Endothelial cell of umbilical vein (primary cell): ENCODE data around the gene METTL21C. TPM values are rescaled to one million over a fixed set of nuclear protein-coding genes. Genes with fewer than 3 reads are reported as not detected.

ENCODE experiments used
- BruUV-seq: library from RNA; stranded (reverse); fragments of 400-500 nt; replicated peaks from 2 replicates; lab custom pipeline; 2021; lab: Mats Ljungman, UMichigan
- CTCF ChIA-PET: fragments of 300-600, 350-600 bp; sonication (Branson Sonifier 250); formaldehyde crosslinking; loops from one replicate; lab custom pipeline; 2021; ENCODE audit warnings: antibody characterized with exemption, inconsistent platforms; lab: Charles Lee
- POLR2A ChIA-PET: fragments of 300-600, 350-600 bp; sonication (Branson Sonifier 250); formaldehyde crosslinking; loops from one replicate; lab custom pipeline; 2021; ENCODE audit warnings: antibody characterized with exemption, inconsistent platforms; lab: Charles Lee
- DNase-seq: peaks from one replicate; pipeline ENCODE4 v3.0.0-alpha.2; 2011; ENCODE audit warnings: low read depth, low spot score
- FAIRE-seq: peaks from 2 replicates; lab custom pipeline; 2011; peaks lifted over from hg19 to GRCh38; lab: Jason Lieb, UNC
- H2AFZ ChIP-seq: 2 replicates; pipeline ENCODE4 v1.6.0; 2012; ENCODE audit warnings: low read depth, low read length, control low read depth, inconsistent platforms
- H3K27ac ChIP-seq: 2 replicates; pipeline ENCODE4 v1.5.1; 2011; ENCODE audit warnings: low read depth, mild to moderate bottlenecking, control low read depth, low read length, moderate library complexity; ENCODE audit not compliant: insufficient read depth
- H3K27me3 ChIP-seq, 2 experiments: 2 replicates each; pipeline versions ENCODE4 v1.6.0 to v1.6.1; 2011; ENCODE audit warnings: low read length in 2 of 2, mixed read lengths in 1 of 2; ENCODE audit not compliant: control insufficient read depth in 2 of 2, insufficient read depth in 2 of 2
- H3K36me3 ChIP-seq, 2 experiments: 2 replicates in 1 of 2; 3 replicates in 1 of 2; pipeline ENCODE4 v1.5.1; 2011; ENCODE audit warnings: low read length in 2 of 2, mild to moderate bottlenecking in 1 of 2, moderate library complexity in 1 of 2; ENCODE audit not compliant: control insufficient read depth in 2 of 2, insufficient read depth in 2 of 2; ENCODE audit errors: extremely low read depth in 1 of 2
- H3K4me1 ChIP-seq: 3 replicates; pipeline ENCODE4 v1.5.1; 2011; ENCODE audit warnings: mild to moderate bottlenecking, low read length; ENCODE audit not compliant: control insufficient read depth, insufficient read depth; ENCODE audit errors: extremely low read depth
- H3K4me2 ChIP-seq: 2 replicates; pipeline ENCODE4 v1.6.1; 2011; ENCODE audit warnings: low read length, control low read depth, mixed read lengths; ENCODE audit not compliant: insufficient read depth
- H3K4me3 ChIP-seq, 3 experiments: fragments of 200-600 bp in 1 of 3; sonication (generic), shearing (Covaris generic) in 1 of 3; replicated peaks in 1 of 3; 2 replicates each; pipeline ENCODE4 v1.5.1; 2011 to 2016; ENCODE audit warnings: control low read depth in 3 of 3, low read length in 3 of 3, mild to moderate bottlenecking in 2 of 3, inconsistent platforms in 1 of 3, low read depth in 1 of 3, moderate library complexity in 1 of 3; ENCODE audit not compliant: insufficient read depth in 1 of 3
- H3K79me2 ChIP-seq: 2 replicates; pipeline ENCODE4 v1.6.0; 2012; ENCODE audit warnings: low read length, inconsistent platforms; ENCODE audit not compliant: control insufficient read depth, insufficient read depth
- H3K9ac ChIP-seq: replicated peaks from 2 replicates; pipeline ENCODE3; 2011; ENCODE audit warnings: low read length, control low read depth; ENCODE audit not compliant: insufficient read depth; ENCODE audit errors: extremely low read depth
- H3K9me1 ChIP-seq: replicated peaks from 3 replicates; pipeline ENCODE4 v1.6.0; 2011; ENCODE audit warnings: mild to moderate bottlenecking, low read length; ENCODE audit not compliant: control insufficient read depth, insufficient read depth; ENCODE audit errors: extremely low read depth
- H3K9me3 ChIP-seq: replicated peaks from 2 replicates; pipeline ENCODE4 v1.5.1; 2012; ENCODE audit warnings: low read length, inconsistent platforms; ENCODE audit not compliant: control insufficient read depth, insufficient read depth
- H4K20me1 ChIP-seq: replicated peaks from 2 replicates; pipeline ENCODE3; 2011; ENCODE audit warnings: mild to moderate bottlenecking, low read length; ENCODE audit not compliant: control insufficient read depth, insufficient read depth; ENCODE audit errors: extremely low read depth
- CTCF ChIP-seq, 2 donors: IDR thresholded peaks; 1 replicate in 1 of 2; 2 replicates in 1 of 2; pipeline ENCODE4 v1.5.1; 2011; ENCODE audit warnings: low read length in 2 of 2, mild to moderate bottlenecking in 2 of 2, moderate library complexity in 2 of 2, control low read depth in 1 of 2, inconsistent platforms in 1 of 2, low read depth in 1 of 2; ENCODE audit not compliant: insufficient read depth in 1 of 2; ENCODE audit errors: extremely low read depth in 1 of 2
- EZH2 ChIP-seq: IDR thresholded peaks from 2 replicates; pipeline ENCODE4 v1.6.1; 2012; ENCODE audit warnings: borderline replicate concordance, low read depth, mild to moderate bottlenecking, moderate library complexity, low read length, inconsistent platforms; ENCODE audit not compliant: severe bottlenecking
- FOS ChIP-seq: IDR thresholded peaks from 2 replicates; pipeline ENCODE4 v1.6.1; 2011; ENCODE audit warnings: mild to moderate bottlenecking, low read length, moderate library complexity, borderline replicate concordance; ENCODE audit not compliant: insufficient read depth
- GATA2 ChIP-seq: IDR thresholded peaks from 2 replicates; pipeline ENCODE4 v1.7.0; 2011; ENCODE audit warnings: low read depth, mild to moderate bottlenecking, moderate library complexity, mixed read lengths, low read length; ENCODE audit not compliant: insufficient read length, insufficient read depth
- JUN ChIP-seq: IDR thresholded peaks from 2 replicates; pipeline ENCODE4 v1.6.1; 2011; ENCODE audit warnings: borderline replicate concordance, low read depth; ENCODE audit not compliant: insufficient read length, insufficient read depth
- MAX ChIP-seq: IDR thresholded peaks from 2 replicates; pipeline ENCODE4 v1.6.1; 2011; ENCODE audit not compliant: insufficient read depth, insufficient read length
- MYC ChIP-seq: IDR thresholded peaks from one replicate; pipeline ENCODE4 v1.6.1; 2011; ENCODE audit warnings: mild to moderate bottlenecking, low read depth, low read length
- POLR2A ChIP-seq: IDR thresholded peaks from 2 replicates; pipeline ENCODE4 v1.6.1; 2012; ENCODE audit warnings: low read depth, mild to moderate bottlenecking, control low read depth, low read length
- POLR2AphosphoS5 ChIP-seq: IDR thresholded peaks from 2 replicates; pipeline ENCODE4 v1.6.1; 2012; ENCODE audit warnings: low read depth, mild to moderate bottlenecking, control low read depth, low read length, moderate library complexity; ENCODE audit not compliant: insufficient read depth
- dilution Hi-C: fragments of 300-500 bp; cut with MboI; formaldehyde crosslinking; loops from one replicate; pipeline ENCODE4 v1.15.0; 2019; ENCODE audit warnings: low sequenced_read_pairs; ENCODE audit not compliant: extremely low pct_ligation_motif_present
- intact Hi-C: fragments of 100-400 bp; cut with micrococcal nuclease; formaldehyde crosslinking; loops from one replicate; pipeline ENCODE4 v1.10.0; 2022
- polyA plus RNA-seq, 4 experiments: library from polyadenylated mRNA; depleted of rRNA in 3 of 4; stranded (reverse) in 3 of 4; unstranded in 1 of 4; fragments of >200 nt; gene quantifications; 2 replicates each; pipeline versions ENCODE4 v1.2.1 to v1.2.3, GENCODE V29; 2011 to 2012; ENCODE audit warnings: missing spikeins in 1 of 4
- total RNA-seq: library from RNA; stranded (reverse); gene quantifications from 2 replicates; pipeline ENCODE4 v1.2.3, GENCODE V29; 2021

METTL21C gene
- total and polyA plus RNA-seq, 2 donors (not counting 3 experiments of a cell fraction or from before 2014, with no cell fraction given), result not detected

- H3K27me3 ChIP-seq, result peaks cover 45 to 60% of the 10 kb centered on the region in 2 experiments
- POLR2A ChIA-PET, result no interaction called here
Measured at GRCh38 chr13:102742506-102742905, 47.7 kb upstream of the METTL21C start.

More at GRCh38 chr13:102742506-102742905, 47.7 kb upstream of the METTL21C start:
- intact Hi-C loops, result no loop called here
- DNase-seq, result no peak
- Histone ChIP-seq H3K9me3 (no peaks in the 10 kb centered on the region), H3K4me1 (no peaks in the 10 kb centered on the region), H3K9me1 (no peaks in the 10 kb centered on the region), H3K36me3 (no peaks in the 10 kb centered on the region), H3K27ac (no peak overlapping the region), H3K4me3 (no peak overlapping the region), H3K9ac (no peak overlapping the region), H2AFZ (no peak overlapping the region), H3K4me2 (no peak overlapping the region), H4K20me1 (no peaks in the 10 kb centered on the region), H3K79me2 (no peaks in the 10 kb centered on the region)
- no TSS peak for BruUV-seq
- CTCF ChIA-PET, result no interaction called here
- TF ChIP-seq JUN, result no peak
- TF ChIP-seq MYC, result no peak
- TF ChIP-seq CTCF (IDR thresholded peaks at IDR 0.05; ENCODE audit: extremely low read depth in 1 of 2, insufficient read depth in 1 of 2, low read depth in 1 of 2, low read length in 2 of 2), result no peak
- no peak for TF ChIP-seq MAX
- no peak for TF ChIP-seq POLR2A
- no peak for TF ChIP-seq POLR2AphosphoS5
- no peak for TF ChIP-seq EZH2
- TF ChIP-seq FOS, result no peak
- TF ChIP-seq GATA2, result no peak
- no peak for FAIRE-seq
- dilution Hi-C loops, result no loop called here
